Measurements from ENCODE around the gene SKAP2.

Gene SKAP2

DNA sequence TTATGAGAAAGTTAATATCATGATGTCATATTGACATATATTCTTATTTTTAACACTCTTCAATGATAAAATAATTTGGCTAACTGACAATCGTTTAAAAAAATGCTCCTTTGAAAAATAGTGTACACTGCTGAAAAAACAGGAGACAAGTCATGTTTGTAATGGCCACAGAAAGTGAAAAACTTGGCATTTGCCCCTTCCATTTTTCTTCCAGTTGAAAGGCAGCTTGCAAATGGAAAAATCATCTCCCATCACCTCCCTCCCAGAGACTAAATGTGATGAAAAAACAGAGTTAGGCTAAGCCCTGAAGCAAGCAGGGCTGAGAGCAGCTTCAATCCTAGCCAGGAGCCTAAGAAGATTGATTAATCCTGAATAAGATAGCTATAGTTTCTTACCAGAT, 160.4 kb downstream of the SKAP2 start:
- TF ChIP-seq CTCF (IDR thresholded peaks at IDR 0.05; ENCODE audit: control insufficient read depth, insufficient read depth, low read depth, low read length, missing control alignments), result no peak
- H3K4me3 ChIP-seq (ENCODE audit: control insufficient read depth, low read depth, low read length), result no peak overlapping the region
- DNase-seq (ENCODE audit: low read depth), result no peak

DNA sequence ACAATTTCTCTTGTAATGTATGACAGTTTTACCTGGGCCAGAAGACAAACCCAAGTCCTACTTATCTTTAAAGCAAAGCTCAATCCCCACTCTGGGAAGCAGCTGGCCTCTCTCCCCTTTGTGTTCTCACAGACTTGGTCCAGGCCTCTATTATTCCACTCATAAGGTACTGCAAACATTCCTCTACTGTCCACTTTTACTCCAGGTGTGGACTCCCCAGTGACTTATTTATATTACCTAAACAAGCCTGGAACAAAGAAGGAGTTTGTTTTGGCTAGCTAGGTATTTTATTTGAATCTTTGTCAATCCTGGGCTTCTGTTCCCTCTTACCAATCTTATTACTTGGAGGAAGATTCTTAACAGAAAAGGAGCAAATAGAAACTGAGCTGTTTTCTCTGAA, 163.5 kb downstream of the SKAP2 start:
- H3K4me3 ChIP-seq (ENCODE audit: control insufficient read depth, low read depth, low read length), result no peak overlapping the region
- DNase-seq (ENCODE audit: low read depth), result no peak
- no peak for TF ChIP-seq CTCF (IDR thresholded peaks at IDR 0.05; ENCODE audit: control insufficient read depth, insufficient read depth, low read depth, low read length, missing control alignments)

- no peak for DNase-seq (ENCODE audit: low read depth)
- no peak overlapping the region for H3K4me3 ChIP-seq (ENCODE audit: control insufficient read depth, low read depth, low read length)
- TF ChIP-seq CTCF (IDR thresholded peaks at IDR 0.05; ENCODE audit: control insufficient read depth, insufficient read depth, low read depth, low read length, missing control alignments), result no peak
Measured at GRCh38 chr7:26700386-26700785, 164.0 kb downstream of the SKAP2 start.

- DNase-seq (ENCODE audit: low read depth), result no peak
- TF ChIP-seq CTCF (IDR thresholded peaks at IDR 0.05; ENCODE audit: control insufficient read depth, insufficient read depth, low read depth, low read length, missing control alignments), result no peak
Measured at GRCh38 chr7:26699766-26700165, 164.6 kb downstream of the SKAP2 start.

GRCh38 chr7:26698806-26699205, 165.6 kb downstream of the SKAP2 start:
- no peak for DNase-seq (ENCODE audit: low read depth)
- no peak overlapping the region for H3K4me3 ChIP-seq (ENCODE audit: control insufficient read depth, low read depth, low read length)

More at GRCh38 chr7:26699766-26700165, 164.6 kb downstream of the SKAP2 start:
- H3K4me3 ChIP-seq (ENCODE audit: control insufficient read depth, low read depth, low read length), result no peak overlapping the region

GRCh38 chr7:26698194-26698593, 166.2 kb downstream of the SKAP2 start:
- no peak for DNase-seq (ENCODE audit: low read depth)
- H3K4me3 ChIP-seq (ENCODE audit: control insufficient read depth, low read depth, low read length), result no peak overlapping the region
- TF ChIP-seq CTCF (IDR thresholded peaks at IDR 0.05; ENCODE audit: control insufficient read depth, insufficient read depth, low read depth, low read length, missing control alignments), result no peak

More at GRCh38 chr7:26698806-26699205, 165.6 kb downstream of the SKAP2 start:
- no peak for TF ChIP-seq CTCF (IDR thresholded peaks at IDR 0.05; ENCODE audit: control insufficient read depth, insufficient read depth, low read depth, low read length, missing control alignments)

- H3K4me3 ChIP-seq (ENCODE audit: control insufficient read depth, low read depth, low read length), result no peak overlapping the region
- TF ChIP-seq CTCF (IDR thresholded peaks at IDR 0.05; ENCODE audit: control insufficient read depth, insufficient read depth, low read depth, low read length, missing control alignments), result no peak
- no peak for DNase-seq (ENCODE audit: low read depth)
Measured at GRCh38 chr7:26696978-26697377, 167.4 kb downstream of the SKAP2 start.
